ENCODE data around the gene CTDSP1.

Gene CTDSP1

DNA sequence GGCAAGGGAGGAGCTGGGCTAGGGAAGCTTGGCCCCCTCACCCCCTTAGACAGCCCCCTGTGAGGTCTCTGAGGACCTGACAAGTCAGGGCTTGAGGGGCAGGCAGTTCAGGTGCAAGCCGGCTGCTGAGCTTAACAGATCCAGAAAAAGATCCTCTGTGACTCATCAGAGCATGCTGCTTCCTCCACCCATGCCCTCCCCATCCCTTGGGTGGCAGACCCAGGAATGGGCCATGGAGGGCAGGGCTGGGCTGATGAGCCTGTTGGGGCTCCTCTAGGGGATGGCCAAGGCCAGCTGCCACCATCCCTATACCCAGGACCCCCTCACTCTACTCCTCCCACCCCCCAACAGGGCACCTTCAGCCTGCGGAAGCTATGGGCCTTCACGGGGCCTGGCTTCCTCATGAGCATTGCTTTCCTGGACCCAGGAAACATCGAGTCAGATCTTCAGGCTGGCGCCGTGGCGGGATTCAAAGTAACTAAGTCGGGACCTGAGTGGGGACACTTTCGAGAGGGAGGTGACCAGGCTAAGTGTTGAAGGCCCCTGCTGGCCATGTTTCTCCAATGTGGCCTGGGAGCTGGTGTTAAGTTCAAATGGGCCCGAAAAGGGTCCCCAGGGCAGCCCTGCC, 15.7 kb upstream of the CTDSP1 start:
- no peak for DNase-seq (ENCODE audit: low read depth)

DNA sequence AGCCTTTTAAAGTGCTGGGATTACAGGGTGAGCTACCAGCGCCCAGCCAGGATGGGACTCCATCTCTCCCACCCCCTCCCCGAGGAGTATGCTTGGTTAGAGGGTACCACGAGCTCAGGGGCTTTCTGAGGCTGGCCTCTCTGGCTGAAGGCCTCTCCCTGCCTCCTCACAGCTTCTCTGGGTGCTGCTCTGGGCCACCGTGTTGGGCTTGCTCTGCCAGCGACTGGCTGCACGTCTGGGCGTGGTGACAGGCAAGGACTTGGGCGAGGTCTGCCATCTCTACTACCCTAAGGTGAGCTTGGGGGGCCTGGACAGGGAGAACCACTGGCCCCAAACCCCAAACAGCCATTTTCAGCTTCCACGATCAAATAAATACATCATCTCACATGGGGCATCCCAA, 14.7 kb upstream of the CTDSP1 start:
- no peak for DNase-seq (ENCODE audit: low read depth)

DNA sequence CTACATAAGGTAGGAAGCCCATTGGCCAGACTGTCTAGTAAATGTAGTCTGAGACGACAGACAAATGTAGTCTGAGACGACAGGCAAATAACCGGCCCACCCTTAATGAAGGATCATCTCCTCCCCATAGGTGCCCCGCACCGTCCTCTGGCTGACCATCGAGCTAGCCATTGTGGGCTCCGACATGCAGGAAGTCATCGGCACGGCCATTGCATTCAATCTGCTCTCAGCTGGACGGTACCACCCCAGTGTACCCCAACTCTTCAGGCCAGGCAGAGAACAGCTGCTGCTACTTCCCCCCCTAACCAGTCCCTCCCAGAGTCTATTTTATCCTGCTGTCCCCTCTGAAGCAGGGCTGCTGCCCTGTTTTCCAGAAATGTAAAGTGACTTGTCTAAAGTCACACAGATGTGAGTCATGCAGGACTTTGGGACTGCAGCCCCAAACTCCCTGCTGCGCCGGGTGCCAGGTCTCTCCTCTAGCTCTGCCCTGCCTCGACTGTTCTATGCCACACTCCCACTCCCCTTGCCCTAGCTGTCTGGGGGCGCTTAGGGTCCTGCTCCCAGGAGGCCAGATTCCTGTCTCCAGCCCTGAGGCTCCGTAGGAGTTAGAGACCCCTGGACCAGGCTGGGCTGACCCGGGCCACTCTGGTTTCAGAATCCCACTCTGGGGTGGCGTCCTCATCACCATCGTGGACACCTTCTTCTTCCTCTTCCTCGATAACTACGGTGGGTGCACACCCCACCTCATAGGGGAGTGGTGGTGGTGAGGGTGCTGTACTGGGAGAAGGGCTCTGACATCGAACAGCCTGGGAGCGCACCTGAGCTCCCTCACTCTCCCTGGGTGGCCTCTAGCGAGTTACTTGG, 12.9 kb upstream of the CTDSP1 start:
- DNase-seq (ENCODE audit: low read depth), result no peak

DNA sequence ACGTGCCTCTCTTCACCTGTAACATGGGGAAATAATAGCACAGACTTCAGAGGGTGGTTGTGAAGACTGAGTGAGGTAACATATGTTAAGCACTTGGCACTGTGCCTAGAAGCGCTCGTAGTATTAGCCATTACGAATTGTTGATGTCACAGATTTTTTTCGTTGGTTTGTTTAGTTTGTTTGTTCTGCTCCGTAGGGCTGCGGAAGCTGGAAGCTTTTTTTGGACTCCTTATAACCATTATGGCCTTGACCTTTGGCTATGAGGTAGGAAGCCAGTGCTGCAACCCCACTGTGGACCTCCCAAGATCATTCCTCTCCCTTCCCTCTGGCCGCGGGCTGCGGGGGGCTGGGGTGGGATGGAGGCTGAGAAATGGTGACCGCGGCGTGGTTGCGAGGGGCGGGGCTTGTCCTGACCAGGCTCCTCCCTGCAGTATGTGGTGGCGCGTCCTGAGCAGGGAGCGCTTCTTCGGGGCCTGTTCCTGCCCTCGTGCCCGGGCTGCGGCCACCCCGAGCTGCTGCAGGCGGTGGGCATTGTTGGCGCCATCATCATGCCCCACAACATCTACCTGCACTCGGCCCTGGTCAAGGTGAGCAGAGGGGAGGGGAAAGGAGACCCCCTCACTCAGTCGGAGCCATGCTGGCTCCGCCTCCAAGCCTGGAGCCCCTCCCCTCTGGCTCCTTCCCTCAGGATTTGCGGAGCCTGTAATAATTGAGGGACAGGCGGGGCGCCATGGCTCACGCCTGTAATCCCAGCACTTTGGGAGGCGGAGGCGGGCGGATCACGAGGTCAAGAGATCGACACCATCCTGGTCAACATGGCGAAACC, 12.1 kb upstream of the CTDSP1 start:
- peak; percentile 90 for DNase-seq (ENCODE audit: low read depth)

DNA sequence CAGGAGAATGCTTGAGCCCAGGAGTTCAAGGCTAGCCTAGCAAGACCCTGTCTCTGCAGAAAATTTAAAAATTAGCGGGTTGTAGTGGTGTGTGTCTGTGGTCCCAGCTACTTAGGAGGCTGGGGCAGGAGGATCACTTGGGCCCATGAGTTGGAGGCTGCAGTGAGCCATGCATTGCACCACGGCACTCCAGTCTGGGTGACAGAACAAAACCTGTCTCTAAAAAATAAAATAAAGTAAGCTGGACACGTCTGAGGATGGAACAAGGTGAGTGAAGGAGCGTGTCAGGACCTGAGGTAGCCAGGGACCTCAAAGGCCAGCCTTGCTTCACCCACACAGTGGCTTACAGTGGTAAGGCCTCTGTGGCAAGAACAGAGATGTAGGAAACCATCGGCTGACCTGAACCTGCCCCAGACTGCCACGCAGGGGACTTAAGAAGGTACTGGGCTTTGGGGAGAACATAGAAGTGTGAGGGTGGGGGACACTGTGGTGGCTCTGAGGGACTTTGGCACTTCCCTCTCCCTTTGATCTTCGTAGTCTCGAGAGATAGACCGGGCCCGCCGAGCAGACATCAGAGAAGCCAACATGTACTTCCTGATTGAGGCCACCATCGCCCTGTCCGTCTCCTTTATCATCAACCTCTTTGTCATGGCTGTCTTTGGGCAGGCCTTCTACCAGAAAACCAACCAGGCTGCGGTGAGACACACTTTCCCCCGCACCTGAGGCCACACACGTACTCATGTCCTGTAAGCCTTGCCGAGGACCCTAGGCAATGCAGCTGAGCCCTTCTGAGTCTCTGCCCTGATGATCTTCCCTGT, 10.1 kb upstream of the CTDSP1 start:
- DNase-seq (ENCODE audit: low read depth), result no peak

DNA sequence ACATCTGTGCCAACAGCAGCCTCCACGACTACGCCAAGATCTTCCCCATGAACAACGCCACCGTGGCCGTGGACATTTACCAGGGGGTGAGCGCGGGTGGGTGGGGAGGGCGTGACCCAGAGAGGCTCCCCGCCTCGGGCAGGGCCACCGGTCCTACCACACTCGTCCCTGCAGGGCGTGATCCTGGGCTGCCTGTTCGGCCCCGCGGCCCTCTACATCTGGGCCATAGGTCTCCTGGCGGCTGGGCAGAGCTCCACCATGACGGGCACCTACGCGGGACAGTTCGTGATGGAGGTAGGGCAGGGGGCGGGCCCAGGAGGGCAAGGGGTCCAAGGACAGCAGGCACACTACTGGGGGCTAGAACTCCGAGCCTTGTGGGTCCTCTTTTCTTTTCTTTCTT, 8.5 kb upstream of the CTDSP1 start:
- no peak for DNase-seq (ENCODE audit: low read depth)

DNA sequence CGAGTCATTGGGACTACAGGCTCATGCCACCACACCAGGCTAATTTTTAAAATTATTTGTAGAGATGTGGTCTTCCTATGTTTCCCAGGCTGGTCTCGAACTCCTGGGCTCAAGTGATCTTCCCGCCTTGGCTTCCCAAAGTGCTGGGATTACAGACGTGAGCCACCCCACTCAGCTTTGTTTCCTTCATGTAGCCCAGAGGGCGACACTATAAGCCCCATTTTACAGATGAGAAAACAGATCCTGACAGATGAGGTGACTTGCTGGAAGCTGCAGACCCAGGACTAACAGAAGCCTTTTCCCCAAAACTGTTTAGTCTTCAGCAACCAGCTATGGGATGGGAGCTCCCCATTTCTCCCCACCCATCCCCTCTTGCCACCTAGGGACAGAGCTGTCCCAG, 7.2 kb upstream of the CTDSP1 start:
- no peak for DNase-seq (ENCODE audit: low read depth)

DNA sequence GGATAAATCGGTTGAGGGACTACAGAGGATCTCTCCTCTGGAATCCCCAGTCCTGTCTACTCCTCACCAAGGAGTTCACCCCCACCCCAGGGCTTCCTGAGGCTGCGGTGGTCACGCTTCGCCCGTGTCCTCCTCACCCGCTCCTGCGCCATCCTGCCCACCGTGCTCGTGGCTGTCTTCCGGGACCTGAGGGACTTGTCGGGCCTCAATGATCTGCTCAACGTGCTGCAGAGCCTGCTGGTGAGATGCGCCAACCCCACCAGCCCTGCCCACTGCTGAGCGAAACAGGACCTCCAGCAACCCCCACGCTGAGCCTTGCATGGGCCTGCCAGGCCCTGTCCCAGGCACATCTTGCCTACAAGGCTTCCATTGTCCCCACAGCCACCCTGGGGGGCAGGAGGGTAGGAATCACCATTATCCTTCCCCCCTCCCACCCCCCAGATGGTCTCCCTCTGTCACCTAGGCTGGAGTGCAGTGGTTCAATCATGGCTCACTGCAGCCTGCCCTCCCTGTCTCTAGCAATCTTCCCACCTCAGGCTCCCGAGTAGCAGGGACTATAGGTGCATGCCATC, 6.7 kb upstream of the CTDSP1 start:
- no peak for DNase-seq (ENCODE audit: low read depth)

DNA sequence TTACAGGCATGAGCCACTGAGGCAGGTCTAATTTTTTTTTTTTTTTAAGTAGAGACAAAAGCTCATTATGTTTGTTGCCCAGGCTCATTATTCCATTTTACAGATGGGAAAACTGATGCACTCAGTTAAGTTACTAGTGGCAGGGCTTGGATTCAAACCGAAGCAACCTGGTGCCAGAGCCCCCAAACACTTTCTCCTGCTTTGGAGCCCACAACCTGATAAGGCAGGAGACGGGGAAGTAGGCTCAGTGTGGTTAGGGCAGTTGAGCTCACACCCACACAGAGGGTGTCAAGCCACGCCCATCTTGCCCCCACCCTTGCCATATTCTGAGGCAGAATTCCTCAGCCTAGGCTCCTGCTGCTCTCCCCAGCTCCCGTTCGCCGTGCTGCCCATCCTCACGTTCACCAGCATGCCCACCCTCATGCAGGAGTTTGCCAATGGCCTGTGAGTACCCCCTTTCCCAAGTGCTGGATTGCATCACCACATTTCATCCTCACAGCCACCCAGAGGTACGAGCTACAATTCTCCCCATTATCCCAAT, 5.8 kb upstream of the CTDSP1 start:
- DNase-seq (ENCODE audit: low read depth), result no peak

DNA sequence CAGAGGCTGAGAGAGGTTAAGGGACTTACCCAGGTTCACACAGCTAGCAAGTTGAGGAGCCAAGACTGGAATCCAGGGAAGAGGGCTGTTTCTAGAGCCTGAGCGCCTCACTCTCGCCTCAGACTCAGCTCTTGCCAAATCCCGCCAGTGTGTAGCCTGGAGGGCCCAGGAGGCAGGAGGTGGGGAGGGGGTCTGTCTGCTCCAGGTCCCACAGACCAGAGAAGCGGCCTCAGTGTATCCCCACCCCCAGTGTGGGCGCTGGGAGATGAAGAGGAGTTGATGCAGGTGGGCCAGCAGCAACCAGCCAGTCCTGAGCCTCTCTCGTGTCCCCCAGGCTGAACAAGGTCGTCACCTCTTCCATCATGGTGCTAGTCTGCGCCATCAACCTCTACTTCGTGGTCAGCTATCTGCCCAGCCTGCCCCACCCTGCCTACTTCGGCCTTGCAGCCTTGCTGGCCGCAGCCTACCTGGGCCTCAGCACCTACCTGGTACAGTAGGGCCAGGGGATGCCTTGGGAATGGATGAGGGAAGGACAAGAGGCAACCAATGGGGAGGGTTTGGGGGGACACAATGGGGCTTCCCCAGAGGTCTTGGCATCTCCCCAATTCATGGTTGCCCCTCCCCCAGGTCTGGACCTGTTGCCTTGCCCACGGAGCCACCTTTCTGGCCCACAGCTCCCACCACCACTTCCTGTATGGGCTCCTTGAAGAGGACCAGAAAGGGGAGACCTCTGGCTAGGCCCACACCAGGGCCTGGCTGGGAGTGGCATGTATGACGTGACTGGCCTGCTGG, 5.2 kb upstream of the CTDSP1 start:
- peak; percentile 19 for DNase-seq (ENCODE audit: low read depth)

DNA sequence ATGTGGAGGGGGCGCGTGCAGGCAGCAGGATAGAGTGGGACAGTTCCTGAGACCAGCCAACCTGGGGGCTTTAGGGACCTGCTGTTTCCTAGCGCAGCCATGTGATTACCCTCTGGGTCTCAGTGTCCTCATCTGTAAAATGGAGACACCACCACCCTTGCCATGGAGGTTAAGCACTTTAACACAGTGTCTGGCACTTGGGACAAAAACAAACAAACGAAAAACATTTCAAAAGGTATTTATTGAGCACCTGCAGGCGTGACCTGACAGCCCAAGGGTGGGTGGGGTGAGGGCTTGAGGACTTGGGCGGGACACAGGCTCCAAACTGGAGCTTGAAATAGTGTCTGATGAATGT, 4.6 kb upstream of the CTDSP1 start:
- DNase-seq (ENCODE audit: low read depth), result no peak

DNA sequence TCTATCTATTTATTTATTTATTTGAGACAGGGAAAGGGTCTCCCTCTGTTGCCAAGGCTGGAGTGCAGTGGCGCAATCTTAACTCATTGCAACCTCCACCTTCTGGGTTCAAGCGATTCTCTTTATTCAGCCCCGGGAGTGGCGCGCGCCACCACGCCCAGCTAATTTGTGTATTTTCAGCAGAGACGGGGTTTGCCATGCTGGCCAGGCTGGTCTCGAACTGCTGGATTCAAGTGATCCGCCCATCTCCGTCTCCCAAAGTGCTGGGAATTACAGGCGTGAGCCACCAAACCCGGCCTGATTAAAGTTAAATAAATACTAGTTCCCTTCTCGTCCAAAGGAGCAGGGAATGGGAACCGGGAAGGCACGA, 4.2 kb upstream of the CTDSP1 start:
- DNase-seq (ENCODE audit: low read depth), result no peak

DNA sequence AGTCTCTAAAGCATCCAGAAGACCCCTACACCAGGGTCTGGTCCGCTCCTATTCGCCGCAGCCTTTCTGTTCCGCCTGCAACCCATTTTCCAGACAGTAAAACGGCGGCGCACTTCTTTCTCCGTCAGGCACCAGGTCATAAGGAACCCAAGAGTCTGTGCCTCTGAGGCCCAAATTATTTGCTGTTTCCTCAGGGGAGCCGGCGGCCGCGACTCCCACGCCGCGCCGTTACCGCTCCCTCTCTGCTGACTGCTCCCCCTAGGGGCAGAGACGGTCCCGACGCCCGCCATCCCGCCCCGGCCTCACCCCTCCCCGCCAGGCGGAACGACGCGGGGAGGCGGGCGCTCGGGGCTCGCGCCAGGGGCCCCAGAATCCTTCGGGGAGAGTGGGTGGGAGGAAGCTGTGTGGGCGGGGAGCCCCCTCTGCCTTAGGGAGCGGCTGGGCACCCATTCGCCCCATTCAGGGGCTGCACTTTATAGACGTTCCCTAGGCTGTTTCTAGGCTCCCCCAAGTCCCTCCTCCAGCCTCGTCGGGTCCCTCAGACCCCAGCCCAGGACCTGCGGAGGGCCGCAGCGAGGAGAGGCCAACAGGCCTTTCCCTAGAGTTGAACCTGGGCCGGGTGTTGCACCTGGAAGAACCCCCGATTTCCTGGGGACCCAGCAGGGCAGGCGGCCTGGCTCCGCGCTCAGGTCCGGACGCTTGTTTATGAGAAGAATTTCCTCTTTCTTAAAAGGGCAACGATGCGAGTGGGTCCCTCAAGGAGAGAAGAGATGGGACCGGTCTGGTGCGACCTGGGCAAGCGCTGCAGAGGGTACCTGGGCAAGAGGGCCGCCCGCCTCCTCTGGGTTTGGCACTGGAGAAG, 3.6 kb upstream of the CTDSP1 start:
- peak; percentile 97 for DNase-seq (ENCODE audit: low read depth)

DNA sequence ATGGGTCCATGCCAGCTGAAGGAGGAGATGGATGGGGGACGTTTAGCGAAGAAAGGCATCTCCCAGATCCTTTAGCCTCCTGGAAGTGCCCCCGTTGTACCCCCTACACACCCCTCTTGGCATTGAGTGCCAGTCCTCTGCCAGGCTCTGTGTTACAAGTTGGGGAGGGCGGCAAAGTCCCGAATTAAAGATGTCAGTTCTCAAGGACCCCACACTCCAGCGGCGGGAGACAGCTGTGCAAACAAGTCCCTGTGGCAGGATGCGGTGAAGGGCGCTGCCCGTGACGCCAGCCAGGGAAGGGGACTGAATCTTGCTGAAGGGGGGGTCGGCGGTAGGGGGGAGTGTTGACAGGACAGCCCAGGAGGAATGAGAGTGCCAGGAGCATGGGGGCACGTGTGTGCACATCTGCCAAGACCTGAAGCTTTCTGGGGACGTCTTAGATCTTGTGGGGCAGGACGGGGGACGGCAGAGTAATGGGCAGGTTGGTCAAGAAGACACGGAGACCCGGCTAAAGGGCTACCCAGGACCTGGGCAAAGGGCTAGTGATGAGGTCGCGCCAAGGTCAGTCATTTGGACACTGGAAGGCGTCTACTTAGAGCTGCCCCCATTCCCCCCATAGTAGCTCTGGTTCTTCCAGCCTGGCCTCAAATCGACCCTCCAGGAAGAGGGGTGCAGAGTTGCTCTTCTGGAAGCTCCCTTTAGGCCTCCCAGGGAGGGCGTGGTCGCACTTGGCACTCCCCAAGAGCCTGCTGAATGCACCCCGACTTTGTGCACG, 2.8 kb upstream of the CTDSP1 start:
- DNase-seq (ENCODE audit: low read depth), result peak; percentile 23

DNA sequence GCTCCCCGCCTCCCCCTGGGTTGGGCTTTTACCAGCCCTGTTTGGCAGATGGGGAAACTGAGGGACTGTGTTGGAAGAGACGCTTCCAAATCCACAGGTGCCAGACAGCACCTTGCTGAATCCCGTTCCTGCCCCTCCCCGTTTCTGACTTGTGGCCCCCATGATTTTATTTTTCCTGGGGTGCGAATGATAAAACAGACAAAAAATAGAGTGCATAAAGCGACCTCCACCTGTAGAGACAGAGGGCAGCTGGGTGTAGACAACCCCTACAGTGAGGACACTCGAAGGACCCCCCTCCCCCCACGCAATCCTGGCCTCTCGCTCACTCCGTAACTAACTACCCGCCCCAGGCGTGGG, 2.2 kb upstream of the CTDSP1 start:
- no peak for DNase-seq (ENCODE audit: low read depth)

DNA sequence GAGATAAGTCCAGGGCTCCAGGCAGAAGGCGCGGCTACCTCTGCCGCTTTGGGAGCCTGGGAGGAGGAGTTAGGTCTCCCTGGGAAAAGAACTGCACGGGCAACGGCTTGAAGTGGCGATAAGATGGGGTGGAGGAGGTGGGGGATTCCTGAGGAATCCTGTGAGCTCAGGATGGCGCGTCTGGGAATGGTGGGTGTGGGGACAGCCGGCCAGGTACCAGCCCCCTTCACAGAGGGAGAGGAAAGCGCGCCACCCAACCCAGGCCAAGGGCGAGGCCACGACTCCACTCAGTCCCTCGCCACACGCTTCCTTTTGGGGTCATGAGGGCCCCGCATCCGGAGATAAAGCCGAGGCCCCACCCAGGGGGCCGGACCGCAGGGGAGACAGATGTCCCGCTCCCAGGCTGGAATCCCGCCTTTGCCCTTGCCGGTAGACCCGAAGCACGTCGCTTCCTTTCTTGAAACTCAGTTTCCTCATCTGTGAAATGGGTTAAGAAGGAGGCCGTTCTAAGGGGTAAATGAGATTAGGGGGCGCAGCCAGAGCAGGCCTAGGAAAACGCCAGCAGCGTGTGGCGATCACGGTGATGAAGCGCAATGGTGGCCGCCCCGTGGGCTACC, 1.7 kb upstream of the CTDSP1 start:
- DNase-seq (ENCODE audit: low read depth), result peak; percentile 92

DNA sequence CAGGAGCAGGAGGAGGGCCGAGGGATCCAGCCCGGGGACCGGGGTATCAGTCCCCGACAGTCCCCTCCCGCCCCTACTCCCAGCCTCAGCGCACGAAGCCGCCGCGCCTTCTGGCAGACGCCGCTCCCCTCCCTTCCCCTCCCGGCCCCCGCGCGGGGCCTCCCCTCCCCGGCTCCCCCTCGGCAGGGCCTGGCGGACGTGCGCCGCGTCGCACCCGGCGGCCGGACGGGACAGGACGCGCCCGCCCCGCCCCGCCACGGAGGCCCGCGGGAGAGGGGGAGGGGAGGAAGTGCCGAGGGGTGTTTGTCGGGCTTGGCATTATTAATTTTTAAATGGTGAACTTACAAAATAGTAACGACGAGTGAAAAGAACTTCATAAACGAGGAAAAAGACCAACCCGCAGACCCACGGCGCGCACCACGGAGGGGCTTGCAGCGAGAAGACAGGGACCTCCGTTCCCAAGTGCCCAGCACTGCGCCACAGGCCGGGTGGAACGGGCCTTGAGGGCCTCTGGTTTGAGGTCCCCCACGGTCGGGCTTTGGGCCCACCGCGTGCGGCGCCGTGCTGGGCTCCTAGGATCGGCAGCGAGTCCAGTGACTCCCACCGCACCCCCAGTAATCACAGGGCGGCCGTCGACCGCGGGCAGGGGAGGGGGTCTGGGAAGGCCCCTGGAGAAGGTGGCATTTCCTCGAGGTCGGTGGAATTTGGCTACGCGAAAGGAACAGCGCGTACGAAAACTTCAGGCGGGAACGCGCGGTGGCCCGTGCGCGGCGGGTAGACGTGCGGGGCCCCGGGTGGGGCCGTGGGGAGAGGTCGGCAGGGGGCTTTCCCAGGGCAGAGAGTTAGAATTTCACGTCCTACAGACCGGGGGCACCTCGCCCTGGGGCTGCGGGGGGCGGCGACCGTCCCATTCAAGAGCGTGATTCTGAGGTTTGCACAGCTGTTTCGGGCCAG, 954 bp upstream of the CTDSP1 start:
- peak; percentile 62 for DNase-seq (ENCODE audit: low read depth)

Measured in amniotic epithelial cell (primary cell).